ENCODE results near the gene LRRTM3.

The LRRTM3 gene

DNA sequence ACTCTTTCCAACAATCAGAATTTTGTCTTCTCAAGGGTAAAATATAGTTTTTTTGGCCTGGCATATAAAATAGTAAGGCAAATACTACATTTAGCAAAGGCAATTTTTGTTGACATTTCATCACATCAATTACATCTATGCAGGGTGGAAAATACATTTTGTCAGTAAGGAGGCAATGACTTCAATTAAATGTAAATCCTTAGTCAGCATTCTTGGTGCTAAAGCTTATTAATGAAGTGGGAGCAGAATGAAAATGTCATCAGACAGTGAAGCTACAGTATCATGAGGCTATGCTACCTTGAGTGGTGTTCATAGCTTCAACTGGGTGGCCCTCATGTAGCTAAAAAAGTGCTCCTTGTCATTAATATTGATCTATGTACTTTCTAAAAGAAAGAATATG is 8.9 kb downstream of the LRRTM3 start:
- no peaks in the 10 kb centered on the region for H3K36me3 ChIP-seq
- no peak overlapping the region for H3K4me3 ChIP-seq (ENCODE audit: low read depth, low read length)
- H3K9me3 ChIP-seq (ENCODE audit: severe bottlenecking), result no peaks in the 10 kb centered on the region
- no peaks in the 10 kb centered on the region for H3K27me3 ChIP-seq (ENCODE audit: insufficient read depth, low read depth, severe bottlenecking)
- DNase-seq, result no peak
- TF ChIP-seq, protein P1, sequence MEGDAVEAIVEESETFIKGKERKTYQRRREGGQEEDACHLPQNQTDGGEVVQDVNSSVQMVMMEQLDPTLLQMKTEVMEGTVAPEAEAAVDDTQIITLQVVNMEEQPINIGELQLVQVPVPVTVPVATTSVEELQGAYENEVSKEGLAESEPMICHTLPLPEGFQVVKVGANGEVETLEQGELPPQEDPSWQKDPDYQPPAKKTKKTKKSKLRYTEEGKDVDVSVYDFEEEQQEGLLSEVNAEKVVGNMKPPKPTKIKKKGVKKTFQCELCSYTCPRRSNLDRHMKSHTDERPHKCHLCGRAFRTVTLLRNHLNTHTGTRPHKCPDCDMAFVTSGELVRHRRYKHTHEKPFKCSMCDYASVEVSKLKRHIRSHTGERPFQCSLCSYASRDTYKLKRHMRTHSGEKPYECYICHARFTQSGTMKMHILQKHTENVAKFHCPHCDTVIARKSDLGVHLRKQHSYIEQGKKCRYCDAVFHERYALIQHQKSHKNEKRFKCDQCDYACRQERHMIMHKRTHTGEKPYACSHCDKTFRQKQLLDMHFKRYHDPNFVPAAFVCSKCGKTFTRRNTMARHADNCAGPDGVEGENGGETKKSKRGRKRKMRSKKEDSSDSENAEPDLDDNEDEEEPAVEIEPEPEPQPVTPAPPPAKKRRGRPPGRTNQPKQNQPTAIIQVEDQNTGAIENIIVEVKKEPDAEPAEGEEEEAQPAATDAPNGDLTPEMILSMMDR (IDR thresholded peaks at IDR 0.05; ENCODE audit: low read depth, low read length), result no peak
- H3K27ac ChIP-seq, result no peak overlapping the region

DNA sequence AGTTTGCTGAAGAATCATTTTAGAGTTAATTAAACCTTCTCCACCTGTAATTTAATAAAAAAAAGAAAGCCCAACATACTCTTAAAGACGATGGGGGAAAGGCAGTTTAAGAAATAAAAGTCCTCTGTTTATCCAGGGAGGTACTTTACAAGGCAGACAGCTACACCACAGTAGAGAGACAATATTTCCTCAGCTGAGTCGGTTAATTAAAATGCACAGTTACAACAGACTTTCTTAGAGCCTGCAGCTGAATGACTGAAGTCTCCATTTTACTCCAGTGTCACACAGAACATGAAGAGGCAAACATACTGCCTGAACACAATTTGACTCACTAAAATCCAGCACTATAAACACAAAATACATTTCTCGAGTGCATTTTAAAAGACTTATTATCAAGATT is 15.1 kb downstream of the LRRTM3 start:
- no peak for DNase-seq
- Histone ChIP-seq H3K27me3 (ENCODE audit: insufficient read depth, low read depth, severe bottlenecking) (no peaks in the 10 kb centered on the region), H3K36me3 (no peaks in the 10 kb centered on the region), H3K9me3 (ENCODE audit: severe bottlenecking) (no peaks in the 10 kb centered on the region), H3K27ac (no peak overlapping the region), H3K4me3 (ENCODE audit: low read depth, low read length) (no peak overlapping the region)
- TF ChIP-seq, protein P1 (IDR thresholded peaks at IDR 0.05; ENCODE audit: low read depth, low read length), result no peak

DNA sequence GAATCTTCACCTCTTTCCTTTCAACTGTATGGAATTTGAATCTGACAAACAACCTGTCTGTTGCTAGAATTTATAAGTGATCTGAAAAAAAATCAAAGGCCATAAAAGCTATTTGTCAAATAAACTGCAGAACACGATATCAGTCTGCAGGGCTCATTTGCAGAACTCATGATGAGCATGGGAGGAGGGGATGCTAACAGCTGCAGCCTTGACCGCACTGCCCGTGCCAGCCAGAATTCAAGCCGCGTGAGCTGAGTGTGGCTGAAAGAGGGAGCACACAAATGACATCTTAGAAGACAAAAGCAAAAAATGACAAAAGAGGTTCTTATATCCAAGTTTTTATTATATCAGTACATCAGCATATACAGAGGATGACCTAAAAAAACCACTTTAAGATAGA is 15.7 kb downstream of the LRRTM3 start:
- Histone ChIP-seq H3K9me3 (ENCODE audit: severe bottlenecking) (no peaks in the 10 kb centered on the region), H3K27ac (no peak overlapping the region), H3K4me3 (ENCODE audit: low read depth, low read length) (no peak overlapping the region), H3K36me3 (no peaks in the 10 kb centered on the region), H3K27me3 (ENCODE audit: insufficient read depth, low read depth, severe bottlenecking) (no peaks in the 10 kb centered on the region)
- TF ChIP-seq, protein P1 (IDR thresholded peaks at IDR 0.05; ENCODE audit: low read depth, low read length), result no peak
- no peak for DNase-seq

DNA sequence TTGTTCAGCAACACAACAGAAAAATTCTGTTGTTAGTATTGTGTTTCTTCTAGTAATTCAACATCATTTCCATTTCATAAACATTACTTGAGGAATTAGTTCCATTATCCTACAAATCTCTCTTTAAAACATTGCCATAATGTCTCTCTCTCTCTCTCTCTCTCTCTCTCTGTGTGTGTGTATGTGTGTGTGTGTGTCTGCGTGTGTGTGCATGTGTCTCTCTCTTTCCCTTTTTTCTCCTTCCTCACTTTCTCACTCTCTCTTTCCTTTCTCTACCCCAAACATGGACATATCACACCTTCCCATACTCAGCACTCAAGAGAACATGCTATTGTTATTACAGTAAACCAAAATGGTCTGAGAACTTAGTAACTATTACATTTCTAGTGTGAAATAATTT is 16.6 kb downstream of the LRRTM3 start:
- Histone ChIP-seq H3K9me3 (ENCODE audit: severe bottlenecking) (no peaks in the 10 kb centered on the region), H3K4me3 (ENCODE audit: low read depth, low read length) (no peak overlapping the region), H3K27ac (no peak overlapping the region), H3K27me3 (ENCODE audit: insufficient read depth, low read depth, severe bottlenecking) (no peaks in the 10 kb centered on the region), H3K36me3 (no peaks in the 10 kb centered on the region)
- no peak for DNase-seq
- TF ChIP-seq, protein P1 (IDR thresholded peaks at IDR 0.05; ENCODE audit: low read depth, low read length), result no peak

DNA sequence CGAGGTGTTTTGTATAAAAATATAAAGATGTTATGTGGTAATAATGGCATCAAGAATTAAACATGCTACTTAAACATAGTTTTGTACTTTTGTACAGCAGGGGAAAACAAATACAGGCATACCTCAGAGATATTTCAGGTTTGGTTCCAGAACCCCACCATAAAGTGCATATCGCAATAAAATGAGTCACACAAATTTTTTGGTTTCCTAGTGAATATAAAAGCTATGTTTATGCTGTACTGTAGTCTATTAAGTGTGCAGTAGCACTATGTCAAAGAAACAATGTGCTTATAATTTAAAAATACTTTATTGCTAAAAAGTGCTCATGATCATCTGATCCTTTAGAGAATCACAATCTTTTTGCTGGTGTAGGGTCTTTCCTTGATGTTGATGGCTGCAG is 17.8 kb downstream of the LRRTM3 start:
- Histone ChIP-seq H3K27ac (no peak overlapping the region), H3K4me3 (ENCODE audit: low read depth, low read length) (no peak overlapping the region), H3K9me3 (ENCODE audit: severe bottlenecking) (no peaks in the 10 kb centered on the region), H3K36me3 (no peaks in the 10 kb centered on the region), H3K27me3 (ENCODE audit: insufficient read depth, low read depth, severe bottlenecking) (no peaks in the 10 kb centered on the region)
- TF ChIP-seq, protein P1 (IDR thresholded peaks at IDR 0.05; ENCODE audit: low read depth, low read length), result no peak
- DNase-seq, result no peak

DNA sequence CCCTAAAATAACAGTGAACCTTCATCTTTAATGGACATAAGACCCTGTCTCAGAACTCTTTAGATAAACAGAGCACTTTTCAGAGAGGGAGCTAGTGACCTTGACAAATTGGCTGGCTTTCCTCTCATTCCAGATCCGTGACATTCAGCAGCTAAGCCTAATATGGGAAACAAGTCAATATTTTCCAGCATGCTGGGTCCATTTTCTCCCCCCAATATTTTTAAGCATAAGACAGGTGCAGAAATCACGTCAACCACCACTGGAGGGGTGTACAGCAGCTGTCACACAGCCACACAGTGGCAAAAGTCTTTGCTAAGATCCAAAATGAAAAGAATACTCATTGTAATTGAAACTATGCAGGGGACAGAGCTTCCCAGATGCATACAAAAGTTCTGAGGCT is 26.1 kb downstream of the LRRTM3 start:
- Histone ChIP-seq H3K4me3 (ENCODE audit: low read depth, low read length) (no peak overlapping the region), H3K36me3 (no peaks in the 10 kb centered on the region), H3K27me3 (ENCODE audit: insufficient read depth, low read depth, severe bottlenecking) (no peaks in the 10 kb centered on the region), H3K9me3 (ENCODE audit: severe bottlenecking) (no peaks in the 10 kb centered on the region), H3K27ac (no peak overlapping the region)
- DNase-seq, result no peak
- TF ChIP-seq, protein P1 (IDR thresholded peaks at IDR 0.05; ENCODE audit: low read depth, low read length), result no peak
